Activated T-cell treated with anti-CD3 and anti-CD28 coated beads for 1 hour (primary cell): ENCODE data around the gene ZNF544.
A peak's percentile ranks its signal among the peaks of the same experiment; 100 is the strongest.
"Not testable (repeated sequence)": the region's sequence is repeated elsewhere in the genome, so short reads cannot be mapped to it uniquely, and the experiment has no call there.

Source experiments
- DNase-seq: peaks from one replicate; pipeline ENCODE4 v3.0.0-alpha.2; 2020; ENCODE audit warnings: low read depth

The ZNF544 gene

DNA sequence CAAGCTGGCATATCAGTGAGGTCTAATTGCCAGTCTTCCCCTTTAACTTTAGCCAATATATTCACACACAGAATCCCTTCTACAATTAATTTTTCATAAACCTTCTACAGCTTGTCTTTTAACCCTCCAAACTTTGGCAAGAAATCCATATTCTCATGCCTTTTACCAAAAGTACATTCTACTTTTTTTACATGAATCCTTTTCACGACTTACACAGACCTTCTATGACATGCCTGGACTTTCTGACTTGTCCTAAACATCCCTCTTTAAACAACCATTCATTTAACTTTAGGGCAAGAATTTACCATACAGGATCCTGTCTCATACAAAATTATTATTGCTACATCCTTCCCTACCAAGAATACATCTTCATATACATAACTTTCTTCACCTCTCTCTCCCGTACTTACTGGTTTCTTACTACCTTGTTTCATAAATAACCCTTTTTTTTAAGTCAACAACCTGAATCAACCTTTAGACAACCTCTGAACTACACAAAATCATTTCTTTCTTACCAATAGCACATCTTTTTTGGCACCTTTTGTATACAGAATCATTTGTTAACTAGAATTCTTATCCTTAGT, 23.5 kb downstream of the ZNF544 start:
- no peak for DNase-seq

- DNase-seq, result not testable (repeated sequence)
These were observed 29.5 kb downstream of the ZNF544 start for GRCh38 chr19:58258259-58258658.

- DNase-seq, result no peak
These were observed 32.9 kb downstream of the ZNF544 start for GRCh38 chr19:58261600-58261967.

- no peak for DNase-seq
These were observed 33.5 kb downstream of the ZNF544 start for GRCh38 chr19:58261968-58262921.

- no peak for DNase-seq
These were observed 34.2 kb downstream of the ZNF544 start for GRCh38 chr19:58262922-58263296.

DNA sequence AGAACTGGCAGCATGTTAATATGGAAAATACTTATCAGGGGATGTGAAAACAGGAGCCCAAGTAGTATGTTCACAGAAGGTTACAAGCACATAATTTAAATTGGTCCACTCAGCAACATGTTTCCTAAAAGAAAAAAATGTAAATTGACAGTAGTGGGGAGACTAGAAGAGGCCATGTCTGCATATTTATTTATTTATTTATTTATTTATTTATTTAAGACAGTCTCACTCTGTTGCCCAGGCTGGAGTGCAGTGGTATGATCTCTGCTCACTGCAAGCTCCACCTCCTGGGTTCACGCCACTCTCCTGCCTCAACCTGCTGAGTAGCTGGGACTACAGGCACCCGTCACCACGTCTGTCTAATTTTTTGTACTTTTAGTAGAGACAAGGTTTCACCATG, 36.4 kb downstream of the ZNF544 start:
- no peak for DNase-seq

GRCh38 chr19:58268344-58268743, 39.6 kb downstream of the ZNF544 start:
- DNase-seq, result no peak

GRCh38 chr19:58274771-58275201, 46.1 kb downstream of the ZNF544 start:
- DNase-seq, result no peak

DNA sequence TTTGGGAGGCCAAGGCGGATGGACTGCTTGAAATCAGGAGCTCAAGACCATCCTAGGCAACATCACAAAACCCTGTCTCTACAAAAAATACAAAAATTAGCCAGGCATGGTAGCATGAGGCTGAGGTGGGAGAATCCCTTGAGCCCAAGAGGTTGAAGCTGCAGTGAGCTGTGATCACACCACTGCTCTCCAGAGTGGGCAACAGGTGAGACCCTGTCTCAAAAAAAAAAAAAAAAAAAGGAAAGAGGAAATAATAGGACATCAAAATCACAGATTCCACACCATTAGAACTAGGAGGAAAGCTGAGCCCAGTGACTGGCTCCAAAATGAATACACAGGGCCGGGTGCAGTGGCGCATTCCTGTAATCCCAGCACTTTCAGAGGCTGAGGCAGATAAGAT, 46.9 kb downstream of the ZNF544 start:
- DNase-seq, result no peak

DNA sequence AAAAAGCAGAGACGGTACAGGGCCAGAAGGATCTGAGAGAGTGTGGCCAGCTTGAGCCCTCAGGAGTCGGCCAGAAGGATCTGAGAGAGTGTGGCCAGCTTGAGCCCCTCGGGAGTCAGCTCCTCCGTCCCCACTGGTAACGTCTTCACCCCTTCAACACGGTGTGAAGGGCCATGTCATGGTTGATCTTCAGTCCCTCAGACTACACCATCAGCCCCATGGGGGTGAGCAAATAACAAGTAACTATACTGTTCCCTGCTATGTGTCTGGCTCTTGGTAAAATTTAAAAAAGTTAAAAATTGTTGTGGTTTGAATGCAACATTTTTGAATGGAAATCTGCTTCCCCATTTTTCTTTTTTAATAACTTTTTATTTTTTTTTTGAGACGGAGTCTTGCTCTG, 48.5 kb downstream of the ZNF544 start:
- DNase-seq, result no peak

- no peak for DNase-seq
These were observed 49.2 kb downstream of the ZNF544 start for GRCh38 chr19:58277748-58278540.

GRCh38 chr19:58278541-58279041, 49.9 kb downstream of the ZNF544 start, which contains the start of gene ZNF8:
ZNF8 (plus strand) TSS chr19:58278955; CDS start chr19:58279082, 127 bp downstream.
- DNase-seq, result peak; percentile 94

- DNase-seq, result peak; percentile 23
These were observed 50.6 kb downstream of the ZNF544 start for GRCh38 chr19:58279042-58279924.

- DNase-seq, result no peak
These were observed 51.2 kb downstream of the ZNF544 start for GRCh38 chr19:58279925-58280316.

DNA sequence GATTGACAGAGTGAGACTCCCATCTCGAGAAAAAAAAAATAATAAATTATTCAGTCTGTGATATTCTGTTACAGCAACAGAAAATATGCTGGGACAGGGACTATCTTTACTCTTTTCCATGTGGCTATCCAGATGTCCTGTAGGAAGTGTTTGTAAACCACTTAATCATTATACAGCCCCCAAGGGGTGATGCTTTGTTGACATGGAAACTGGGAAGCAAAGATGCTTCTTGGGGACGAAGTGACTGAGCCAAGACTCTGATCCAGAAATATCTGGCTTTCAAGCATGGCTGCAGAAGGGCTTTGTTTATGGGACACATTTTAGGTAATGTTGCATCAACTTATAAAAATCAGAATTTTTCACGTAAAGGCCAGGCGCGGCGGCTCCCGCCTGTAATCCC, 55.5 kb downstream of the ZNF544 start:
- no peak for DNase-seq

DNA sequence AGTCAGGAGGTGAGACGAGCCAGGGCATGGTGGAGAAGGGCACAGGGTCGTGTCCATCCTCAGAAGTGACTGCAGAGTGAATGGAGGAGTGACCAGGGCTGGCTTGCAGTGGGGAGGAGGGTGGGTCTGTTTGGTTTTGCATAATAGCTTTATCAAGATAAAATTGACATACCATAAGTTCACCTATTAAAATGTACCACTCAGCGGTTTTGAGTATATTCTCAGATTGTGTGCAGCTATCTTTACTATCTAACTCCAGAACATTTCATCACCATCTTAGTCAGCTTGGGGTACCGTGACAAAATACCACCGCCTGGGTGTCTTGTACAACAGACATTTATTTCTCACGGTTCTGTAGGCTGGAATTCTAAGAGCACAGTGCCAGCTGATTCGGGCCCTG, 63.2 kb downstream of the ZNF544 start:
- no peak for DNase-seq

GRCh38 chr19:58294743-58295374, 66.1 kb downstream of the ZNF544 start:
- DNase-seq, result no peak

DNA sequence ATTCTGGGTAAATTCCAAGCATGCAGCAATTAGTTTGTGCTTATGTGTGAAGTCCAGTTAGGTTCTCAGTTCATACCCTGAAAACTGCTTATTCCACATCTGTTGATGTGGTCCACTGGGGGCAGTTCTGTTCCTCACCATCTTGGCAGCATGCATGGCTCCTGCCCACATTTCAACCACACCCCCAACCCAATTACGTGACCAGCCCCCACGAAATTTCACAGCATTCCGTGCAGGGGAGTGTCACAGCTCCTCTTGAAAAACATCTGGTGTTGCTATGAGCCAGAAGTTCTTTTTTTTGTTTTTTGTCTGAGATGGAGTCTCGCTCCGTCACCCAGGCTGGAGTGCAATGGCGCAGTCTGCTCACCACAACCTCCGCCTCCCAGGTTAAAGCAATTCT, 67.4 kb downstream of the ZNF544 start:
- no peak for DNase-seq

DNA sequence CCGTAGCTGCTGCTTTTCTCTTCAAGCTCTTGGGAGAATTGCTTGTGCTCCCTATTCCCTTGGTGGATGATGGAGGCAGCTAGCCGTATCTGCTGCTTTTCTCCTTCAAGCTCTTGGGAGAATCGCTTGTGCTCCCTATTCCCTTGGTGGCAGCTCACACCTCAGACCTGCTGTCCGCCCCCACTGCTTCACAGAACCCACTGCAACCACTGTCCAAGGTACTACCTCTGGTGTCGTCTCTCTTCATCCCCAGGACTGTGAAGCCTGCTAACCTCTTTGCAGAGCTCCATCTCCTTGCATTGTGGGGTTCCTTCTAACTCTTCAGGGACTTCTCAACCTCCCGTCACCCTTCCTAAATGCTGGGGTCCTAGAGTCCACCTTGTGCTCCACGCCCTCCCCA, 71.9 kb downstream of the ZNF544 start:
- DNase-seq, result no peak

DNA sequence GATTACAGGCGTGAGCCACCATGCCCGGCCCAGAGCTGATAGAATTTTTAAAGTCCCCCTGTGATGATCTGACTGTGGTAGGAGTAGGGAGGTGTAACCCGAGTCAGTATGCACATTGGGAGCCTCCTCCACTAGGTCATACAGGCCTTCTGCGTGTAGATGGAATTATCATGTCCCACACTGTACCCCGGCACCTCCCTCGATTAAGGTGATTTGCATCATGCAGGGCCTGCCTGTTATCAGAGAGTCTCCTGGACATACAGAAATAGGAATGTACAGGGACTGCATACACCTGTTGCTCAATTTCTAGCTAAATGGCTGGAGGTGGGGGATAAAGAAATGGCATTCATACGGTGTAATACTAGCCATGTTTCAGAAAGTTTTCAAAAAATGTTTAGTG, 75.5 kb downstream of the ZNF544 start:
- no peak for DNase-seq

DNA sequence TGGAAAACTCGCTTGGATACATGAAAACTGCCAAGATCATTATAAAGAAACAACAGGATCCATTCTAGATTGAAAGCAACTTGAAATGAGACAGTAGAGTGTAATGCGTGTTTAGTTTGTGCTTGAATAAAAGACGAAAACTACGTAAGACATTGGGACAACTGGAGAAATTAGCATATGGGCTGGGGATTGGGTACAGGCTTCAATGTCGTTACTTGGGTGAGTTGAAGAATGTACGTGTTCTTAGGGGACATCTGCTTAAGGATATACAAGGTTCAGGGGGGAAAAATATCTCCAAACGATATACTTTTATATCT, 76.0 kb downstream of the ZNF544 start:
- DNase-seq, result no peak
